Lung (tissue), 12 donors: ENCODE data around the gene AHCTF1. TPM values are rescaled to one million over a fixed set of nuclear protein-coding genes. Genes with fewer than 3 reads are reported as not detected.
"Not testable (repeated sequence)": the region's sequence is repeated elsewhere in the genome, so short reads cannot be mapped to it uniquely, and the experiment has no call there.

Experiments
- ATAC-seq: fragments of 200-7000 bp; cut with Tn5 transposase; one replicate; pipeline ENCODE4 v1.9.1; 2020; ENCODE audit warnings: moderate number of reproducible peaks; ENCODE audit not compliant: insufficient read depth, low FRiP score
- DNase-seq, 3 donors: peaks; one replicate each; pipeline ENCODE4 v3.0.0-alpha.2; 2013 to 2017
- H3K27ac ChIP-seq, 2 donors: one replicate each; pipeline ENCODE4 v1.5.1; 2013; ENCODE audit warnings: mild to moderate bottlenecking in 2 of 2, moderate library complexity in 2 of 2, control low read depth in 1 of 2, inconsistent platforms in 1 of 2, low read depth in 1 of 2, low read length in 1 of 2
- H3K27me3 ChIP-seq, 3 donors: one replicate each; pipeline ENCODE4 v1.5.1; 2013; ENCODE audit warnings: low read length in 2 of 3; ENCODE audit not compliant: control insufficient read depth in 3 of 3, insufficient read depth in 3 of 3
- H3K36me3 ChIP-seq, 4 donors: one replicate each; pipeline ENCODE4 v1.5.1; 2013; ENCODE audit warnings: low read length in 4 of 4, mild to moderate bottlenecking in 1 of 4, moderate library complexity in 1 of 4; ENCODE audit not compliant: control insufficient read depth in 4 of 4, insufficient read depth in 4 of 4
- H3K4me1 ChIP-seq, 5 donors: one replicate each; pipeline ENCODE4 v1.5.1; 2013; ENCODE audit warnings: low read length in 5 of 5, mild to moderate bottlenecking in 2 of 5, moderate library complexity in 1 of 5; ENCODE audit not compliant: control insufficient read depth in 5 of 5, insufficient read depth in 5 of 5
- H3K4me3 ChIP-seq: one replicate; pipeline ENCODE4 v1.5.1; 2013; ENCODE audit warnings: mild to moderate bottlenecking, control low read depth, moderate library complexity
- H3K9ac ChIP-seq, 2 donors: one replicate each; pipeline ENCODE4 v1.5.1; 2013; ENCODE audit warnings: low read length in 2 of 2, control low read depth in 1 of 2; ENCODE audit not compliant: insufficient read depth in 1 of 2
- H3K9me3 ChIP-seq, 4 donors: one replicate each; pipeline ENCODE4 v1.5.1; 2013; ENCODE audit warnings: low read length in 3 of 4, mild to moderate bottlenecking in 1 of 4, moderate library complexity in 1 of 4; ENCODE audit not compliant: control insufficient read depth in 4 of 4, insufficient read depth in 3 of 4
- WGBS, 2 donors: extraction: QIAGEN DNeasy Blood & Tissue Kit; methylation state at CpG; one replicate each; pipeline ENCODE4 v1.1.7; 2013; 5-methylcytosine and 5-hydroxymethylcytosine counted together
- polyA plus RNA-seq, 2 donors: library from polyadenylated mRNA; stranded (reverse); fragments of 200-250 nt; gene quantifications; one replicate each; pipeline ENCODE4 v1.2.1, GENCODE V29; 2013
- total RNA-seq, 2 donors: library from RNA; depleted of rRNA in 1 of 2; stranded (reverse); fragments of >200 nt in 1 of 2; gene quantifications; one replicate each; pipeline ENCODE4 v1.2.1, GENCODE V29; 2014 to 2021
- TF ChIP-seq, protein P1 (sequence below): IDR thresholded peaks from 2 replicates; pipeline ENCODE4 v1.5.1; 2012; ENCODE audit warnings: mild to moderate bottlenecking; ENCODE audit errors: control extremely low read depth, extremely low read depth
- donor health status: control.
- donor health status: control.
- donor health status: Bipolar disorder and iron deficiency.
- donor health status: healthy.
- donor health status: DM: yes; HTN: yes; CAD: no.

The AHCTF1 gene
- total and polyA plus RNA-seq, 4 donors, result 7.9 to 44.3 (median 22.2) TPM

DNA sequence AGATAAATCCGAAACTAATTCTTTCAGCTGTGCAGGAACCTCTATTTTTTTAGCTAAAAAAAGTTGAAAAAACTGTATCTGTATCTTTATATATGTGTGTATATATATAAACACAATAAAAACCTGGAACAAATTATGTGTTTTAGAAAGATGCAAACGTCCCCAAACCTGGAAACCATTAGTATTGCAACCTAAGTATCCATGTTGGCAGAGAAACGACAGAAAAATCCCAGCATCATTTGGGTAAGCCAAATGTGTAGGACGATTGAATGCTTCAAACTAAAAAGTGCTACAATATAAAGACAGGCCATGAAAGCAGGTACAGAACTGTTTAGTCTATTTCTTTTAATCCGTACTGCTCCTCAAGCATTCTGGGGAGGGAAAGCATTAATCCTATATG lies 87.9 kb downstream of the AHCTF1 start:
- no peak for ATAC-seq
- no peaks in the 10 kb centered on the region for H3K4me1 ChIP-seq
- TF ChIP-seq, protein P1, sequence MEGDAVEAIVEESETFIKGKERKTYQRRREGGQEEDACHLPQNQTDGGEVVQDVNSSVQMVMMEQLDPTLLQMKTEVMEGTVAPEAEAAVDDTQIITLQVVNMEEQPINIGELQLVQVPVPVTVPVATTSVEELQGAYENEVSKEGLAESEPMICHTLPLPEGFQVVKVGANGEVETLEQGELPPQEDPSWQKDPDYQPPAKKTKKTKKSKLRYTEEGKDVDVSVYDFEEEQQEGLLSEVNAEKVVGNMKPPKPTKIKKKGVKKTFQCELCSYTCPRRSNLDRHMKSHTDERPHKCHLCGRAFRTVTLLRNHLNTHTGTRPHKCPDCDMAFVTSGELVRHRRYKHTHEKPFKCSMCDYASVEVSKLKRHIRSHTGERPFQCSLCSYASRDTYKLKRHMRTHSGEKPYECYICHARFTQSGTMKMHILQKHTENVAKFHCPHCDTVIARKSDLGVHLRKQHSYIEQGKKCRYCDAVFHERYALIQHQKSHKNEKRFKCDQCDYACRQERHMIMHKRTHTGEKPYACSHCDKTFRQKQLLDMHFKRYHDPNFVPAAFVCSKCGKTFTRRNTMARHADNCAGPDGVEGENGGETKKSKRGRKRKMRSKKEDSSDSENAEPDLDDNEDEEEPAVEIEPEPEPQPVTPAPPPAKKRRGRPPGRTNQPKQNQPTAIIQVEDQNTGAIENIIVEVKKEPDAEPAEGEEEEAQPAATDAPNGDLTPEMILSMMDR, result no peak
- no peak overlapping the region for H3K27ac ChIP-seq
- no peak overlapping the region for H3K4me3 ChIP-seq
- no peak overlapping the region for H3K9ac ChIP-seq
- H3K27me3 ChIP-seq, result no peaks in the 10 kb centered on the region
- peaks cover 5 to 31% (median 21%) of the 10 kb centered on the region in 4 donors for H3K36me3 ChIP-seq
- 90 to 91% methylated on average over 5 of the region's 5 CpGs for whole genome bisulfite sequencing, 2 donors
- no peak for DNase-seq
- H3K9me3 ChIP-seq, result no peaks in the 10 kb centered on the region

DNA sequence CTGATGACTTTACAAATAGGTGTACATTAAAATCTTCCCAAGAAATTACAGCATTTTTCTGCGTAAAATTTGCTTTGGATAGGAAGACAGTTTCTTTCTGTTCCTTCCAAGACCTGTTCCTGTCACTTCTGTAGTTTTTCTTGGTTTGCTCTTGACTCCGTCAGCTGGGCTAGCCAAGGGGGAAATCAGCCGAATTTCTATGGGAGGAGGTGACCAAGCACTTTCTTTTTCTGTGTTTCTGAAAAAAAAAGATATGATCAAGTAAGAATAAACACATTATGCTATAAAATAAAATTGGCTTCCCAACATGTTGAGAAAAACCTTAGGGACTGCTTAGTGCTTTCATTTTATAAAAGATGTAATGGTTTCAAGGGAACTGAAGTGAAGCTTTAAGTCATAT lies 91.0 kb downstream of the AHCTF1 start:
- ATAC-seq, H3K27ac ChIP-seq, H3K4me1 ChIP-seq, H3K9me3 ChIP-seq, DNase-seq, H3K27me3 ChIP-seq, H3K4me3 ChIP-seq, H3K9ac ChIP-seq: not testable (repeated sequence)
- peaks cover 4 to 18% (median 13%) of the 10 kb centered on the region in 4 donors for H3K36me3 ChIP-seq
- 51 to 74% methylated on average over 3 of the region's 3 CpGs for WGBS, 2 donors

DNA sequence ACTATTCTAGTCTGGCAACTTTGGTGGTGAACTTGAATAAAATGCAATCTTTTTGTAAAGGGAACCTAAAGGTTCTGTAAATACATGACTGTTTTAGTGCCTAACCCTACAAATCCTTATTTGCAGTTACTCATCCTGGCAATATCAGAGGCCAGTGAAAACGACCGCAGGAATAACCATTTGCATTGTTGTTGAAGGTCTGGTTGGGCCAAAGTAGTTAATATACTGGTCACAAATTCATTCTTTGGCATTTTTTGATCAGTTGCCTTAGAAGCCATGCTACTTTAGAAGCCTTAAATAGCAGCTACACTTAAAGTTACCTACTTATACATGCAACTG lies 93.7 kb downstream of the AHCTF1 start:
- Histone ChIP-seq H3K9me3 (no peaks in the 10 kb centered on the region), H3K36me3 (peaks cover 2 to 6% (median 4%) of the 10 kb centered on the region in 4 donors), H3K9ac (no peak overlapping the region), H3K27me3 (no peaks in the 10 kb centered on the region), H3K4me1 (no peaks in the 10 kb centered on the region), H3K4me3 (no peak overlapping the region), H3K27ac (no peak overlapping the region)
- TF ChIP-seq, protein P1, result no peak
- no peak for ATAC-seq
- DNase-seq, result no peak
- 88 to 94% methylated on average over 2 of the region's 2 CpGs for WGBS, 2 donors

DNA sequence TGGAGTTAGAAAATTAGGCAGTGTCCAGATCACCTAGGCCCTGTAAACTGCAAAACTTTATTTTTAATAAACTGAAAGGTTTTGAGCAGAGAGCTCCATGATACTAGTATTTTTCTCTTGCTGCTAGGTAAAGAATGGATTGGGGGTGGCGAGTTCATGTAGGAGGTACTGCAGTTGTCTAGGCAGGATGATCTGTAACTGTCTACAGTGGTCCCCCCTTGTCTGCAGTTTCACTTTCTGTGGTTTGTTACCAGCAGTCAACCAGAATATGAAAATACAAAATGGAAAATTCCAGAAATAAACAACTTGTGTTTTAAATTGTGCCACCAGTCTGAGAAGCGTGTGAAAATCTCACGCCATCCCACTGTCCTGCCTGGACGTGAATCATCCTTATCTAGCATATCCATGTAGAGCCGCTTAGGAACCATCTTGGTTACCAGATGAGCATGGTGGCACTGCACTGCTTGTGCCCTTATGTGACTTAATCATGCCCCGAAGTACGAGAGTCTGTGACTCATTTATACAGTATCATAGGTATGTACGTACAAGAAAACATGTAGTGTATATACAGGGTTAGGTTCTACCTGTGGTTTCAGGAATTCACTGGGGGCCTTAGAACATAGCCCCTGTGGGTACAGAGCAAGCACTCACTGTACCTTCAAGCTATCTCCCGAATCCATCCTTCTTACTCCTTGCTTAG lies 94.2 kb downstream of the AHCTF1 start:
- TF ChIP-seq, protein P1, result no peak

More for the DNA sequence above, 94.2 kb downstream of the AHCTF1 start:
- DNase-seq (no peak), ATAC-seq (no peak)
- Histone ChIP-seq H3K27me3 (no peaks in the 10 kb centered on the region), H3K36me3 (peaks cover 2 to 4% (median 3%) of the 10 kb centered on the region in 4 donors), H3K27ac (no peak overlapping the region), H3K4me1 (no peaks in the 10 kb centered on the region), H3K9me3 (no peaks in the 10 kb centered on the region), H3K9ac (no peak overlapping the region), H3K4me3 (no peak overlapping the region)
- 92 to 94% methylated on average over 9 of the region's 9 CpGs for WGBS, 2 donors
